VCaP (cell line): ENCODE data around the gene RELT.

Source experiments
- H3K27ac ChIP-seq: fragments of 450-650 bp; 2 replicates; pipeline ENCODE4 v1.5.1; 2017
- CTCF ChIP-seq: fragments of 450-650 bp; conservative IDR thresholded peaks from 2 replicates; pipeline ENCODE4 v1.5.1; 2017; ENCODE audit warnings: mild to moderate bottlenecking, moderate library complexity

Gene RELT

GRCh38 chr11:73343076-73343873 lies 32.9 kb upstream of the RELT start:
- H3K27ac ChIP-seq, result peak overlapping the region; percentile 66; the same call in 1 of the 2 replicates

GRCh38 chr11:73344191-73344607 lies 32.0 kb upstream of the RELT start:
- TF ChIP-seq CTCF, result no peak
- no peak overlapping the region for H3K27ac ChIP-seq

More at GRCh38 chr11:73343076-73343873, 32.9 kb upstream of the RELT start:
- TF ChIP-seq CTCF, result peak; percentile 15; the same call in 1 of the 2 replicates

GRCh38 chr11:73345481-73346160 lies 30.6 kb upstream of the RELT start:
- H3K27ac ChIP-seq, result no peak overlapping the region
- TF ChIP-seq CTCF, result no peak

GRCh38 chr11:73346186-73346935 lies 29.8 kb upstream of the RELT start:
- H3K27ac ChIP-seq, result no peak overlapping the region
- no peak for TF ChIP-seq CTCF

- TF ChIP-seq CTCF, result no peak
- H3K27ac ChIP-seq, result no peak overlapping the region
These were observed 29.1 kb upstream of the RELT start for GRCh38 chr11:73347067-73347466.

- no peak for TF ChIP-seq CTCF
- H3K27ac ChIP-seq, result no peak overlapping the region
These were observed 27.4 kb upstream of the RELT start for GRCh38 chr11:73348838-73349237.

- H3K27ac ChIP-seq, result no peak overlapping the region
- no peak for TF ChIP-seq CTCF
These were observed 26.6 kb upstream of the RELT start for GRCh38 chr11:73349633-73350032.
